ENCODE results near the gene FBLN2.

DNA sequence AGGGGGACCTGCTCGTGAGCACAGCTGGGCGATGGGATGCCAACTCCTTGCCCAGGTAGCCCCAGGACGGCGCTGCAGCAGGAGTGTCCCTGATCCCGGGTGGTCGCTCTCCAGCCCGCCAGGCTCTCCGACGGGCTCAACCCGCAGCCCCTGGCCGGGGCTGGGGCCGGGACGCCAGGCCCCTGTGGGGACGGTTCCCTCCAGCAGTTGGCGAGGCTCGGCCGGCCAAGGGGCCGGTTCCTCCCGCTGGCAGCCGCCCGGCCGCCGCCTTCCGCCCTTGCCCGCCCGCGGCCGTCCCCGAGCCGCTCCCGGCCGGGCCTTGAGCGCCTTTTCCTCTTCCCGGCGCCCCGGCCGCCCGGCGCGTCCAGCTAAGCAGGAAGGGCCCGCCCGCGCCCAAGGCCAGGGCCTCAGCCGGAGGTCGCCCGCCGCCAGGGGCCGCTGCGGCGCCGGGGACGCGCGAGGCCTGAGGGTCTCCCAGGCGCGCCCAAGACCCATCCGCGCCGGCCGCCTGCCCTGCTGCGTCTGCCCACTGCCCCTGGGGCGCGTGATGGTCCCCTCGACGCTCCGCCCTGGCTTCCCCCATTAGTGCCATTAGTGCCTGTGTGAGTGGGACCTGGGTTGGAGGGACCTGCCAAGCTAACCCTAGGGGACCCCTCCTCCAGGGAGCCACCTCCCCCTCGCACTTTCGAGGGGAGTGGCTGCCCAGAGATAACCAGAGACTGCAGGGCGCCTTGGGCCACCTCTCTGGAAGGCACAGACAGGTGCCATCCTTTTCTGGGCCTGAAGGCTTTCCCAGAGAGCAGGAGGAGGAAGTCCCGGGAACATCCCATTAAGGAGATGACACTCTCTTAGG lies 106.4 kb downstream of the FBLN2 start:
- TF ChIP-seq, protein P1, sequence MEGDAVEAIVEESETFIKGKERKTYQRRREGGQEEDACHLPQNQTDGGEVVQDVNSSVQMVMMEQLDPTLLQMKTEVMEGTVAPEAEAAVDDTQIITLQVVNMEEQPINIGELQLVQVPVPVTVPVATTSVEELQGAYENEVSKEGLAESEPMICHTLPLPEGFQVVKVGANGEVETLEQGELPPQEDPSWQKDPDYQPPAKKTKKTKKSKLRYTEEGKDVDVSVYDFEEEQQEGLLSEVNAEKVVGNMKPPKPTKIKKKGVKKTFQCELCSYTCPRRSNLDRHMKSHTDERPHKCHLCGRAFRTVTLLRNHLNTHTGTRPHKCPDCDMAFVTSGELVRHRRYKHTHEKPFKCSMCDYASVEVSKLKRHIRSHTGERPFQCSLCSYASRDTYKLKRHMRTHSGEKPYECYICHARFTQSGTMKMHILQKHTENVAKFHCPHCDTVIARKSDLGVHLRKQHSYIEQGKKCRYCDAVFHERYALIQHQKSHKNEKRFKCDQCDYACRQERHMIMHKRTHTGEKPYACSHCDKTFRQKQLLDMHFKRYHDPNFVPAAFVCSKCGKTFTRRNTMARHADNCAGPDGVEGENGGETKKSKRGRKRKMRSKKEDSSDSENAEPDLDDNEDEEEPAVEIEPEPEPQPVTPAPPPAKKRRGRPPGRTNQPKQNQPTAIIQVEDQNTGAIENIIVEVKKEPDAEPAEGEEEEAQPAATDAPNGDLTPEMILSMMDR (IDR thresholded peaks at IDR 0.05), result peak in 5 of 6 experiments; percentile 20 to 63 (median 49)
- TF ChIP-seq POLR2A (IDR thresholded peaks at IDR 0.05), result no peak
